Skeletal muscle tissue (tissue), 4 donors: ENCODE data around the gene SLX9. TPM values are rescaled to one million over a fixed set of nuclear protein-coding genes. Genes with fewer than 3 reads are reported as not detected.

Experiments
- H3K27ac ChIP-seq: one replicate; pipeline ENCODE4 v1.7.0; 2013; ENCODE audit warnings: mild to moderate bottlenecking, low read depth, low read length, inconsistent platforms
- H3K27me3 ChIP-seq, 3 donors: one replicate each; pipeline ENCODE4 v1.7.0; 2013; ENCODE audit warnings: low read length in 3 of 3; ENCODE audit not compliant: control insufficient read depth in 3 of 3, insufficient read depth in 3 of 3
- H3K36me3 ChIP-seq, 3 donors: one replicate each; pipeline ENCODE4 v1.7.0; 2013; ENCODE audit warnings: low read length in 3 of 3; ENCODE audit not compliant: control insufficient read depth in 3 of 3, insufficient read depth in 3 of 3
- H3K4me1 ChIP-seq, 3 donors: one replicate each; pipeline ENCODE4 v1.7.0; 2013; ENCODE audit warnings: low read length in 3 of 3, mild to moderate bottlenecking in 3 of 3; ENCODE audit not compliant: control insufficient read depth in 3 of 3, insufficient read depth in 3 of 3
- H3K4me3 ChIP-seq, 3 donors: one replicate each; pipeline ENCODE4 v1.7.0; 2013; ENCODE audit warnings: low read length in 3 of 3
- H3K9ac ChIP-seq, 3 donors: one replicate each; pipeline ENCODE4 v1.7.0; 2013; ENCODE audit warnings: low read length in 3 of 3, mild to moderate bottlenecking in 3 of 3, moderate library complexity in 2 of 3, low read depth in 1 of 3
- H3K9me3 ChIP-seq, 3 donors: one replicate each; pipeline ENCODE4 v1.7.0; 2013; ENCODE audit warnings: low read length in 3 of 3; ENCODE audit not compliant: control insufficient read depth in 3 of 3
- total RNA-seq: library from RNA; depleted of rRNA; stranded (reverse); fragments of >200 nt; gene quantifications from one replicate; pipeline ENCODE4 v1.2.3, GENCODE V29; 2014
- donor health status: Osteomylitis.

Gene SLX9
- total RNA-seq, 1 donor from 2014 or later = 10.4 TPM

- Histone ChIP-seq H3K36me3 (no peaks in the 10 kb centered on the region), H3K27me3 (peaks cover 0 to 4% (median 0%) of the 10 kb centered on the region in 3 donors), H3K4me1 (peaks cover 11 to 14% (median 13%) of the 10 kb centered on the region in 3 donors), H3K27ac (no peak overlapping the region), H3K9ac (no peak overlapping the region), H3K9me3 (no peaks in the 10 kb centered on the region), H3K4me3 (no peak overlapping the region)
Measured at GRCh38 chr21:45011426-45011825, 71.6 kb downstream of the SLX9 start.

- Histone ChIP-seq H3K4me1 (peaks cover 13 to 16% (median 15%) of the 10 kb centered on the region in 3 donors), H3K4me3 (no peak overlapping the region), H3K9ac (peak overlapping the region in 1 of 3 donors; percentile 25), H3K27me3 (peaks cover 0 to 4% (median 0%) of the 10 kb centered on the region in 3 donors), H3K36me3 (no peaks in the 10 kb centered on the region), H3K9me3 (no peaks in the 10 kb centered on the region), H3K27ac (no peak overlapping the region)
Measured at GRCh38 chr21:45011911-45012661, 72.3 kb downstream of the SLX9 start.

GRCh38 chr21:45012662-45013259 lies 72.9 kb downstream of the SLX9 start:
- Histone ChIP-seq H3K4me1 (peaks cover 13 to 20% (median 15%) of the 10 kb centered on the region in 3 donors), H3K9me3 (no peaks in the 10 kb centered on the region), H3K27me3 (peaks cover 0 to 4% (median 0%) of the 10 kb centered on the region in 3 donors), H3K9ac (peak overlapping the region in 1 of 3 donors; percentile 3), H3K27ac (no peak overlapping the region), H3K36me3 (no peaks in the 10 kb centered on the region), H3K4me3 (no peak overlapping the region)

- peaks cover 0 to 4% (median 0%) of the 10 kb centered on the region in 3 donors for H3K27me3 ChIP-seq
- H3K9ac ChIP-seq = no peak overlapping the region
- no peak overlapping the region for H3K27ac ChIP-seq
- peaks cover 15 to 20% (median 16%) of the 10 kb centered on the region in 3 donors for H3K4me1 ChIP-seq
- H3K36me3 ChIP-seq = no peaks in the 10 kb centered on the region
- H3K9me3 ChIP-seq = no peaks in the 10 kb centered on the region
- H3K4me3 ChIP-seq = no peak overlapping the region
Measured at GRCh38 chr21:45013260-45013841, 73.5 kb downstream of the SLX9 start.

GRCh38 chr21:45014747-45015468 lies 75.1 kb downstream of the SLX9 start:
- H3K9ac ChIP-seq = no peak overlapping the region
- H3K4me3 ChIP-seq = no peak overlapping the region
- H3K27ac ChIP-seq = no peak overlapping the region
- peaks cover 21 to 28% (median 24%) of the 10 kb centered on the region in 3 donors for H3K4me1 ChIP-seq
- H3K36me3 ChIP-seq = no peaks in the 10 kb centered on the region
- peaks cover 0 to 4% (median 0%) of the 10 kb centered on the region in 3 donors for H3K27me3 ChIP-seq
- no peaks in the 10 kb centered on the region for H3K9me3 ChIP-seq

- no peaks in the 10 kb centered on the region for H3K36me3 ChIP-seq
- no peak overlapping the region for H3K4me3 ChIP-seq
- peaks cover 23 to 33% (median 29%) of the 10 kb centered on the region in 3 donors for H3K4me1 ChIP-seq
- H3K27ac ChIP-seq = no peak overlapping the region
- no peak overlapping the region for H3K9ac ChIP-seq
- peaks cover 0 to 4% (median 0%) of the 10 kb centered on the region in 3 donors for H3K27me3 ChIP-seq
- H3K9me3 ChIP-seq = no peaks in the 10 kb centered on the region
Measured at GRCh38 chr21:45015469-45015860, 75.6 kb downstream of the SLX9 start.

GRCh38 chr21:45016031-45016405 lies 76.2 kb downstream of the SLX9 start:
- Histone ChIP-seq H3K9me3 (no peaks in the 10 kb centered on the region), H3K9ac (no peak overlapping the region), H3K4me1 (peaks cover 25 to 38% (median 34%) of the 10 kb centered on the region in 3 donors), H3K27me3 (peaks cover 0 to 4% (median 0%) of the 10 kb centered on the region in 3 donors), H3K27ac (no peak overlapping the region), H3K4me3 (no peak overlapping the region), H3K36me3 (no peaks in the 10 kb centered on the region)

GRCh38 chr21:45016406-45017038 lies 76.7 kb downstream of the SLX9 start:
- H3K9ac ChIP-seq = no peak overlapping the region
- H3K36me3 ChIP-seq = no peaks in the 10 kb centered on the region
- no peak overlapping the region for H3K4me3 ChIP-seq
- H3K27me3 ChIP-seq = peaks cover 0 to 4% (median 0%) of the 10 kb centered on the region in 3 donors
- no peaks in the 10 kb centered on the region for H3K9me3 ChIP-seq
- H3K4me1 ChIP-seq = peaks cover 25 to 42% (median 39%) of the 10 kb centered on the region in 3 donors
- no peak overlapping the region for H3K27ac ChIP-seq
